Stimulated activated naive CD8-positive, alpha-beta T cell treated with anti-CD3 and anti-CD28 coated beads, Interleukin-15, Interleukin-2, amounts not matched to agents 100 U/mL and 50 U/mL, for 24 hours (primary cell): ENCODE measurements around the gene MBP.

Source experiments
- ATAC-seq: fragments of 150-1000 bp; cut with Tn5 transposase; one replicate; pipeline ENCODE4 v1.10.0; 2021
- DNase-seq: peaks from one replicate; pipeline ENCODE4 v3.0.0; 2021

Gene MBP

GRCh38 chr18:77100751-77101355 lies 31.7 kb downstream of the MBP start:
- ATAC-seq (no peak), DNase-seq (peak; percentile 42)

GRCh38 chr18:77099485-77100370 lies 32.9 kb downstream of the MBP start:
- no peak for ATAC-seq
- peak; percentile 52 for DNase-seq

GRCh38 chr18:77098538-77099174 lies 33.9 kb downstream of the MBP start:
- DNase-seq (no peak), ATAC-seq (no peak)

- DNase-seq (no peak), ATAC-seq (no peak)
Measured at GRCh38 chr18:77098029-77098428, 34.6 kb downstream of the MBP start.

- ATAC-seq (no peak), DNase-seq (no peak)
Measured at GRCh38 chr18:77096936-77097886, 35.4 kb downstream of the MBP start.

GRCh38 chr18:77095391-77096371 lies 36.9 kb downstream of the MBP start:
- ATAC-seq: no peak
- DNase-seq: no peak

GRCh38 chr18:77093586-77093985 lies 39.0 kb downstream of the MBP start:
- DNase-seq: no peak
- ATAC-seq: no peak

- DNase-seq: no peak
- no peak for ATAC-seq
Measured at GRCh38 chr18:77093067-77093430, 39.5 kb downstream of the MBP start.

GRCh38 chr18:77092104-77093066 lies 40.2 kb downstream of the MBP start:
- ATAC-seq: no peak
- no peak for DNase-seq

- no peak for DNase-seq
- ATAC-seq: no peak
Measured at GRCh38 chr18:77091366-77091765, 41.2 kb downstream of the MBP start.

GRCh38 chr18:77090546-77091174 lies 41.9 kb downstream of the MBP start:
- ATAC-seq: no peak
- no peak for DNase-seq

- no peak for DNase-seq
- no peak for ATAC-seq
Measured at GRCh38 chr18:77089723-77090285, 42.8 kb downstream of the MBP start.

GRCh38 chr18:77088963-77089722 lies 43.4 kb downstream of the MBP start:
- no peak for DNase-seq
- ATAC-seq: no peak

- no peak for DNase-seq
- ATAC-seq: no peak
Measured at GRCh38 chr18:77087393-77088141, 45.0 kb downstream of the MBP start.

GRCh38 chr18:77086656-77087392 lies 45.8 kb downstream of the MBP start:
- no peak for DNase-seq
- ATAC-seq: no peak

GRCh38 chr18:77086034-77086433 lies 46.5 kb downstream of the MBP start:
- ATAC-seq (peak; percentile 29), DNase-seq (no peak)

GRCh38 chr18:77084688-77085035 lies 47.9 kb downstream of the MBP start:
- DNase-seq (no peak), ATAC-seq (no peak)
